Cardiac muscle cell (in vitro differentiated cells and primary cell): ENCODE data around the gene FBRSL1. TPM values are rescaled to one million over a fixed set of nuclear protein-coding genes. Genes with fewer than 3 reads are reported as not detected.

Experiments
- DNase-seq, 2 donors: peaks; one replicate each; pipeline versions ENCODE4 v3.0.0 to v3.0.0-alpha.2; 2010 to 2017; ENCODE audit warnings: low read depth in 1 of 2, low spot score in 1 of 2
- H3K27ac ChIP-seq: fragments of 200-600 bp; sonication (generic); 2 replicates; pipeline ENCODE4 v1.5.1; 2016
- H3K27me3 ChIP-seq: fragments of 200-600 bp; sonication (generic); 2 replicates; pipeline ENCODE4 v1.6.0; 2016; ENCODE audit warnings: control low read depth
- H3K36me3 ChIP-seq: fragments of 200-600 bp; sonication (generic); 2 replicates; pipeline ENCODE4 v1.5.1; 2016; ENCODE audit warnings: control low read depth
- H3K4me1 ChIP-seq: fragments of 200-600 bp; sonication (generic); 2 replicates; pipeline ENCODE4 v1.8.1; 2017; ENCODE audit warnings: low read depth, mild to moderate bottlenecking, mixed run types
- H3K4me3 ChIP-seq: fragments of 200-600 bp; sonication (generic); 2 replicates; pipeline ENCODE4 v1.5.1; 2016; ENCODE audit warnings: mild to moderate bottlenecking
- H3K9me3 ChIP-seq: fragments of 200-600 bp; sonication (generic); 2 replicates; pipeline ENCODE4 v1.5.1; 2017; ENCODE audit warnings: low read depth, mild to moderate bottlenecking, control low read depth
- polyA plus RNA-seq: library from polyadenylated mRNA; unstranded; fragments of >200 nt; fragmentation: Nextera tagmentation; extraction: Ambion mirVana; gene quantifications from 2 replicates; pipeline ENCODE4 v1.2.1, GENCODE V29; 2016
- total RNA-seq: library from RNA; depleted of rRNA; stranded (reverse); fragments of >200 nt; gene quantifications from 2 replicates; pipeline ENCODE4 v1.2.3, GENCODE V29; 2016
- TF ChIP-seq, protein P1 (sequence below): IDR thresholded peaks from 2 replicates; pipeline ENCODE4 v1.5.1; 2012; ENCODE audit warnings: low read depth, mild to moderate bottlenecking, low read length

Gene FBRSL1
- total and polyA plus RNA-seq, 2 experiments from 2014 or later: 37.3 to 45.0 TPM

- Histone ChIP-seq H3K27me3 (no peaks in the 10 kb centered on the region), H3K4me1 (no peaks in the 10 kb centered on the region), H3K9me3 (no peaks in the 10 kb centered on the region)
Measured at GRCh38 chr12:132556801-132557200, 66.8 kb downstream of the FBRSL1 start.

GRCh38 chr12:132557291-132558015 is 67.5 kb downstream of the FBRSL1 start:
- Histone ChIP-seq H3K4me1 (no peaks in the 10 kb centered on the region), H3K27ac (no peak overlapping the region), H3K4me3 (no peak overlapping the region), H3K36me3 (no peaks in the 10 kb centered on the region), H3K27me3 (no peaks in the 10 kb centered on the region), H3K9me3 (no peaks in the 10 kb centered on the region)
- TF ChIP-seq, protein P1, sequence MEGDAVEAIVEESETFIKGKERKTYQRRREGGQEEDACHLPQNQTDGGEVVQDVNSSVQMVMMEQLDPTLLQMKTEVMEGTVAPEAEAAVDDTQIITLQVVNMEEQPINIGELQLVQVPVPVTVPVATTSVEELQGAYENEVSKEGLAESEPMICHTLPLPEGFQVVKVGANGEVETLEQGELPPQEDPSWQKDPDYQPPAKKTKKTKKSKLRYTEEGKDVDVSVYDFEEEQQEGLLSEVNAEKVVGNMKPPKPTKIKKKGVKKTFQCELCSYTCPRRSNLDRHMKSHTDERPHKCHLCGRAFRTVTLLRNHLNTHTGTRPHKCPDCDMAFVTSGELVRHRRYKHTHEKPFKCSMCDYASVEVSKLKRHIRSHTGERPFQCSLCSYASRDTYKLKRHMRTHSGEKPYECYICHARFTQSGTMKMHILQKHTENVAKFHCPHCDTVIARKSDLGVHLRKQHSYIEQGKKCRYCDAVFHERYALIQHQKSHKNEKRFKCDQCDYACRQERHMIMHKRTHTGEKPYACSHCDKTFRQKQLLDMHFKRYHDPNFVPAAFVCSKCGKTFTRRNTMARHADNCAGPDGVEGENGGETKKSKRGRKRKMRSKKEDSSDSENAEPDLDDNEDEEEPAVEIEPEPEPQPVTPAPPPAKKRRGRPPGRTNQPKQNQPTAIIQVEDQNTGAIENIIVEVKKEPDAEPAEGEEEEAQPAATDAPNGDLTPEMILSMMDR: no peak
- DNase-seq: no peak

More at GRCh38 chr12:132556801-132557200, 66.8 kb downstream of the FBRSL1 start:
- H3K27ac ChIP-seq: no peak overlapping the region
- H3K4me3 ChIP-seq: no peak overlapping the region
- DNase-seq: no peak
- H3K36me3 ChIP-seq: no peaks in the 10 kb centered on the region
- TF ChIP-seq, protein P1: no peak

GRCh38 chr12:132558042-132558856 is 68.3 kb downstream of the FBRSL1 start:
- Histone ChIP-seq H3K27ac (no peak overlapping the region), H3K4me3 (no peak overlapping the region), H3K4me1 (no peaks in the 10 kb centered on the region), H3K9me3 (no peaks in the 10 kb centered on the region), H3K36me3 (no peaks in the 10 kb centered on the region), H3K27me3 (no peaks in the 10 kb centered on the region)
- TF ChIP-seq, protein P1: no peak
- no peak for DNase-seq

DNA sequence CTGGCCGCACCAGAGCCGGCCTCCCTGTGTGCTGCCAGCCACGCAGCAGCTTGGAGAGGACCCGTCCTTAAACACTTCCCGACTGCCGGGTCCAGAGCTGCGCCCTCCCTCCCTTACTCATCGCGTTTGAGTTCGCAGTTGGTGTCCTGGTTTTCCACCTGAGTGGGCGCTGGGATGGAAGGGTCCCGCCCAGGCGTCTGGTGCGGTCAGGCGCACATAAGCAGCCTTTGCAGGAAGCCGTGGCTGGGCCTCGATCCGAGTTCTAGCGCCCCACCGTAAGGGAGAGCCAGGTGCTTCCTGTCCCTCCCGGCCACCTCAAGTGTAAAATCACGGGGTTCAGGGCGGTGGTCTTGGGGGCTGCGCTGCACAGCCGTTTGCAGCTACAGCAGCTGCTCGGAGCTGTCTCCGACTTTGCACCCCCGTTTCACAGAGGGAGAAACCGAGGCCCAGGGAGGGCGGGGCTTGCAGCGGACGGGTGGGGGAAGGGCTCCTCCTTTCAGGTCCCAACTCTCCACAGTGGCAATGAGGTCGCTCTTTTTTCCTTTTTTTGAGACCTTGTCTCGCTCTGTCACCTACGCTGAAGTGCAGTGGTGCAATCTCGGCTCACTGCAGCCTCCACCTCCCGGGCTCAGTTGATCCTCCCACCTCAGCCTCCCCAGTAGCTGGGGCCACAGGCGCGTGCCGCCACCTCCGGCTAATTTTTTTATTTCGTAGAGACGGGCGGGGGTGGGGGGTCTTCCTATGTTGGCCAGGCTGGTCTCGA is 69.1 kb downstream of the FBRSL1 start:
- H3K9me3 ChIP-seq: no peaks in the 10 kb centered on the region
- TF ChIP-seq, protein P1: no peak
- H3K36me3 ChIP-seq: no peaks in the 10 kb centered on the region
- no peaks in the 10 kb centered on the region for H3K27me3 ChIP-seq
- H3K4me3 ChIP-seq: peak overlapping the region; percentile 56
- DNase-seq: no peak
- H3K27ac ChIP-seq: no peak overlapping the region
- no peaks in the 10 kb centered on the region for H3K4me1 ChIP-seq

DNA sequence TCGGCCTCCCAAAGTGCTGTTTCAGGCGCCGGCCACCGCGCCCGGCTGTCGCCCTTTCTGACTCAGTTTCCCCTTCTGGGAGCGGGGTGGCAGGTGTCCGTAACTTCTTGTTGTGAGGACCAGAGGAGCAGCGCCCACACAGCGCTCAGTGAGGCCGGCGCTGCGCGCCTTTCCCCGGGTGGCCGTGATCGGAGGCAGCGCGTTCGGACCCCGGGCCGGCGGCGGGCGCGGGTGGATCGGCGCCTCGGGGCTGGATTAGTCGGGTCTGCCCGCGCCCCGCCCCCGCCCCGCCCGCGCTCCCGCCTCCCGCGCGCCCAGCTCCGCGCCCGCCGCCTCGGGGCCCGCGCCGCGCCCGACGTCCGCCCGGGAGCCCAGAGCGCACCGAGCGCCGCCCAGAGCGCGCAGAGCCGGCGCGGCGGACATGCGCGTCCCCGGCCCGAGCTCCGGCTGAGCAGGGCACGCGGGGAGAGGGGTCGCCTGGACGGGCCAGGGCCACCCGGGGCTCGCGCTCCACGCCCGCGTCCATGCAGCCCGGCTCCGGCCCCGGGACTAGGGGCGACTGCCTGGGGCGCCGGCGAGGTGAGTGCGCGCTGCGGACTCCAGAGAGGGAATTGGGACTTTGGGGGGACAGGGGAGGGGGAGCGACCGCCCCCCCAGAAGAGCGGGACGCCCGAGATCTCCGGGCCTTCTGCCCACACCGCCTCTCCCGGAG is 69.9 kb downstream of the FBRSL1 start:
- Histone ChIP-seq H3K4me3 (peak overlapping the region; percentile 56), H3K27me3 (no peaks in the 10 kb centered on the region), H3K9me3 (no peaks in the 10 kb centered on the region), H3K4me1 (no peaks in the 10 kb centered on the region), H3K27ac (no peak overlapping the region), H3K36me3 (no peaks in the 10 kb centered on the region)
- peak; percentile 49 to 77 for DNase-seq
- TF ChIP-seq, protein P1: no peak
